ENCODE measurements around the gene SH3BP4.

SH3BP4 gene

GRCh38 chr2:234951664-234952269, at the start of gene SH3BP4:
SH3BP4 (plus strand) TSS chr2:234952017; CDS start chr2:235035003, 82,986 bp downstream.
- DNase-seq (ENCODE audit: low spot score) = peak; percentile 93

GRCh38 chr2:234904785-234905184, 47.0 kb upstream of the SH3BP4 start:
- DNase-seq (ENCODE audit: low spot score) = no peak

- no peak for DNase-seq (ENCODE audit: low spot score)
These were observed 46.1 kb upstream of the SH3BP4 start for GRCh38 chr2:234905547-234906265.

- DNase-seq (ENCODE audit: low spot score) = no peak
These were observed 41.6 kb upstream of the SH3BP4 start for GRCh38 chr2:234910186-234910679.

GRCh38 chr2:234911271-234911670, 40.5 kb upstream of the SH3BP4 start:
- peak; percentile 87 for DNase-seq (ENCODE audit: low spot score)

GRCh38 chr2:234912437-234912836, 39.4 kb upstream of the SH3BP4 start:
- DNase-seq (ENCODE audit: low spot score) = no peak

GRCh38 chr2:234913208-234913626, 38.6 kb upstream of the SH3BP4 start:
- DNase-seq (ENCODE audit: low spot score) = no peak

- no peak for DNase-seq (ENCODE audit: low spot score)
These were observed 37.3 kb upstream of the SH3BP4 start for GRCh38 chr2:234914371-234915154.

- DNase-seq (ENCODE audit: low spot score) = no peak
These were observed 35.1 kb upstream of the SH3BP4 start for GRCh38 chr2:234916674-234917073.

- peak; percentile 2 for DNase-seq (ENCODE audit: low spot score)
These were observed 34.4 kb upstream of the SH3BP4 start for GRCh38 chr2:234917211-234917975.

- peak; percentile 60 for DNase-seq (ENCODE audit: low spot score)
These were observed 32.1 kb upstream of the SH3BP4 start for GRCh38 chr2:234919711-234920110.

GRCh38 chr2:234920836-234921235, 31.0 kb upstream of the SH3BP4 start:
- no peak for DNase-seq (ENCODE audit: low spot score)

- no peak for DNase-seq (ENCODE audit: low spot score)
These were observed 22.8 kb upstream of the SH3BP4 start for GRCh38 chr2:234929002-234929401.

GRCh38 chr2:234930397-234930796, 21.4 kb upstream of the SH3BP4 start:
- DNase-seq (ENCODE audit: low spot score) = no peak

GRCh38 chr2:234931371-234931770, 20.4 kb upstream of the SH3BP4 start:
- no peak for DNase-seq (ENCODE audit: low spot score)

GRCh38 chr2:234932591-234933168, 19.1 kb upstream of the SH3BP4 start:
- DNase-seq (ENCODE audit: low spot score) = no peak

- DNase-seq (ENCODE audit: low spot score) = no peak
These were observed 16.5 kb upstream of the SH3BP4 start for GRCh38 chr2:234935311-234935710.

GRCh38 chr2:234939576-234939975, 12.2 kb upstream of the SH3BP4 start:
- DNase-seq (ENCODE audit: low spot score) = no peak

- no peak for DNase-seq (ENCODE audit: low spot score)
These were observed 11.8 kb upstream of the SH3BP4 start for GRCh38 chr2:234939996-234940395.

- DNase-seq (ENCODE audit: low spot score) = no peak
These were observed 11.3 kb upstream of the SH3BP4 start for GRCh38 chr2:234940527-234940926.

- peak; percentile 35 for DNase-seq (ENCODE audit: low spot score)
These were observed 6.4 kb upstream of the SH3BP4 start for GRCh38 chr2:234945339-234945873.
